ENCODE data around the gene NQO1.
A peak's percentile ranks its signal among the peaks of the same experiment; 100 is the strongest.

Gene NQO1

GRCh38 chr16:69726313-69727060 is at the start of gene NQO1:
Gene NQO1, minus strand, starts transcription at chr16:69726560. Its CDS starts 121 bp downstream, at chr16:69726439.
- TF ChIP-seq CTCF (IDR thresholded peaks at IDR 0.05; ENCODE audit: borderline replicate concordance, insufficient read depth, low read depth, low read length), result no peak

DNA sequence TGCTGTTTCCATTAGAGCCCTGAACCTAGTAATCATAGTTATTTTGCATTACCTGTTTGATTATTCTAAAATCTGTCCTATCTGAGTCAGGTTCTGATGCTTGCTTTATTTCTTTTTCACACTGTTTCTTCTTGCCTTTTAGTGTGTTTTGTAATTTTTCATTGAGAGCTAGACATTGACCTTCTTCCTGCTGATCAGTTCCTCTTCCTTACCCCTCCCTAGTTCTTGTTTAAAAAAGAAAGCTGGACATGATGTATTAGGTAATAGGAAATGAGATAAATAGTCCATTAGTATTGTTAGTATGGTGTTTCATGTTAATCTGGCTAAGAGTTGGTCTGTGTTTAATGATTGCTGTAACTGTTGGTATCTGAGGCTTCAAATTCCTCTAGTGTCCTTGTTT is 49.2 kb upstream of the NQO1 start:
- no peak for TF ChIP-seq CTCF (IDR thresholded peaks at IDR 0.05; ENCODE audit: borderline replicate concordance, insufficient read depth, low read depth, low read length)
- no peak overlapping the region for H3K4me3 ChIP-seq (ENCODE audit: low read depth, low read length)

More at GRCh38 chr16:69726313-69727060, at the start of gene NQO1:
- peak within 1 kb of the TSS; percentile 38 for H3K4me3 ChIP-seq (ENCODE audit: low read depth, low read length)

DNA sequence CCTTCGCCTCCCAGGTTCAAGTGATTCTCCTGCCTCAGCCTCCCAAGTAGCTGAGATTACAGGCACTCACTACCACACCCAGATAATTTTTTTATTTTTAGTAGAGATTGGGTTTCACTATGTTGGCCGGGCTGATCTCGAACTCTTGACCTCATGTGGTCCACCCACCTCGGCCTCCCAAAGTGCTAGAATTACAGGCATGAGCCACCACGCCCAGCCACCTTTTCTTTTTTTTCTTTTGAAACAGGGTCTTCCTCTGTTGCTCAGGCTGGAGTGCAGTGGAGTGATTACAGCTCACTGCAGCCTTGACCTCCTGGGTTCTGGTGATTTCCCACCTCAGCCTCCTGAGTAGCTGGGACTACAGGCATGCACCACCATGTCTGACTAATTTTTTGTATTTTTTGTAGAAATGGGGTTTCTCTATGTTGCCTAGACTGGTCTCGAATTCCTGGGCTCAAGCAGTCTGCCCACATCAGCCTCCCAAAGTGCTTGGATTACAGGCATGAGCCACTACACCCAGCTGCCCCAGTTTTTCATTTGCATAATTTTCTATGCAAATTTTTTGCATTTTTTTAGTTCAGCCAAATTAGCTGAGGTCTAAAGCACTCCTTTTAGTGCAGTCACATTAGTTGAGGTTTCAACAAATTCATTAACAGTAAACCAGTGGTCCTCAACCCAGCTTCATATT is 47.0 kb upstream of the NQO1 start:
- TF ChIP-seq CTCF (IDR thresholded peaks at IDR 0.05; ENCODE audit: borderline replicate concordance, insufficient read depth, low read depth, low read length), result no peak
- H3K4me3 ChIP-seq (ENCODE audit: low read depth, low read length), result no peak overlapping the region

DNA sequence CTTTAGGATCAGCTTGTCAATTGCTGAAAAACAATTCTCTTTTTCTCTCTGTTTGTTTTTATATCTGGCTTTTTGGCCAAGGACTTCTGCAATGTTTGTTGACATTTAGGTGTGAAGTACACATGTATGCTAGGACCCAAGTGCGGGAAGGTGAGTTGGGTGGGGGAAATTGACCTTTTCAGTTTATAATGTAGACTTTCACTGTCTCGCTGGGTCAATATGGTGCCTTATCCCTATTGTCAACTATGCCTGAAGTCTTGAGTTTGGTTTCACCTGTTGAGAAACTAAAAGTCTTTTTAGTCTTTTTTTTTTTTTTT is 45.2 kb upstream of the NQO1 start:
- no peak overlapping the region for H3K4me3 ChIP-seq (ENCODE audit: low read depth, low read length)
- no peak for TF ChIP-seq CTCF (IDR thresholded peaks at IDR 0.05; ENCODE audit: borderline replicate concordance, insufficient read depth, low read depth, low read length)

- no peak overlapping the region for H3K4me3 ChIP-seq (ENCODE audit: low read depth, low read length)
- no peak for TF ChIP-seq CTCF (IDR thresholded peaks at IDR 0.05; ENCODE audit: borderline replicate concordance, insufficient read depth, low read depth, low read length)
Observed at GRCh38 chr16:69769404-69769803, 43.0 kb upstream of the NQO1 start.

DNA sequence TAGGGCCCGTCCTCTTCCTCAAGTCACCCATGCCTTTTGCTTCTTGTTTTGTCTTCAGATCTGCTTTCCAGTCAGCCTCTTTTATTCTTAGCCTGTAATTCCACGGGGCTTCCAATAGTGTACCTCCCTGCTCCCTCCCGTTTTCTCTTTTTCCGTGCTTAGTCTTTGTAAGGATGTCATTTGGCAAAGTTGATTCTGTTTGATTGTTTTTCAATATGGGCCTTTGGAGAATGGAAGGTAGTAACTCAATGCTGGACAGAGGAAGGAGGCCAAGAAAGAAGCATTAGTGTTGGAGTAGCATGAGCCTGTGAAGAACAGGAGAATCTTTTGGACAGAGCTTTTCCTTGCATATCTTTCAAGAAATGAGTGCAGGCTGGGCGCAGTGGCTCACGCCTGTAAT is 42.3 kb upstream of the NQO1 start:
- no peak overlapping the region for H3K4me3 ChIP-seq (ENCODE audit: low read depth, low read length)
- TF ChIP-seq CTCF (IDR thresholded peaks at IDR 0.05; ENCODE audit: borderline replicate concordance, insufficient read depth, low read depth, low read length), result no peak
